HepG2 (cell line): ENCODE results near the gene KAT6B. TPM values are rescaled to one million over a fixed set of nuclear protein-coding genes. Genes with fewer than 3 reads are reported as not detected.

Source experiments
- ATAC-seq: fragments of 200-7000 bp; cut with Tn5 transposase; 3 replicates; pipeline ENCODE4 v1.9.1; 2020; ENCODE audit warnings: mild to moderate bottlenecking, moderate library complexity
- BruUV-seq: library from RNA; stranded (reverse); fragments of 400-500 nt; replicated peaks from 2 replicates; lab custom pipeline; 2021; lab: Mats Ljungman, UMichigan
- CTCF ChIA-PET: fragments of 300-600 bp; formaldehyde crosslinking; extraction: SDS; loops from one replicate; lab custom pipeline; 2021; ENCODE audit warnings: low total read pairs, inconsistent platforms, low intra/inter-chr PET ratio; lab: Yijun Ruan, JAX
- POLR2A ChIA-PET: fragments of 350-600 bp; sonication (Branson Sonifier 250); formaldehyde crosslinking; loops from one replicate; lab custom pipeline; 2020; ENCODE audit warnings: antibody characterized with exemption, inconsistent platforms; lab: Yijun Ruan, JAX
- DNase-seq: peaks from one replicate; pipeline ENCODE4 v3.0.0-alpha.2; 2015; ENCODE audit warnings: low spot score
- FAIRE-seq: peaks from 3 replicates; lab custom pipeline; 2011; peaks lifted over from hg19 to GRCh38; lab: Jason Lieb, UNC
- H2AFZ ChIP-seq: one replicate; pipeline ENCODE4 v1.6.1; 2011; ENCODE audit warnings: low read length, inconsistent platforms
- H3K27ac ChIP-seq: fragments of 300-600 bp; 3 replicates; pipeline ENCODE4 v1.8.0; 2011; ENCODE audit warnings: mixed run types, mild to moderate bottlenecking, mixed read lengths, low read length, inconsistent platforms; ENCODE audit not compliant: insufficient read depth; ENCODE audit errors: extremely low read length
- H3K27me3 ChIP-seq, 2 experiments: fragments of 200-600 bp in 1 of 2; 2 replicates in 1 of 2; 3 replicates in 1 of 2; pipeline versions ENCODE4 v1.6.0 to v1.8.0; 2011; ENCODE audit warnings: low read length in 2 of 2, mild to moderate bottlenecking in 2 of 2, moderate library complexity in 2 of 2, inconsistent platforms in 1 of 2; ENCODE audit not compliant: insufficient read depth in 2 of 2, control insufficient read depth in 1 of 2
- H3K36me3 ChIP-seq, 2 experiments: fragments of 200-600 bp in 1 of 2; replicated peaks in 1 of 2; 2 replicates in 1 of 2; 3 replicates in 1 of 2; pipeline versions ENCODE4 v1.5.1 to v1.8.0; 2011; ENCODE audit warnings: low read length in 2 of 2, inconsistent platforms in 1 of 2; ENCODE audit not compliant: insufficient read depth in 2 of 2, control insufficient read depth in 1 of 2
- H3K4me1 ChIP-seq: 2 replicates; pipeline ENCODE4 v1.5.1; 2012; ENCODE audit warnings: low read length, inconsistent platforms; ENCODE audit not compliant: insufficient read depth
- H3K4me2 ChIP-seq: 2 replicates; pipeline ENCODE4 v1.6.0; 2011; ENCODE audit warnings: low read depth, low read length, inconsistent platforms
- H3K4me3 ChIP-seq, 3 experiments: fragments of 200-600 bp in 1 of 3; sonication (generic), shearing (Covaris generic) in 1 of 3; replicated peaks in 1 of 3; 2 replicates each; pipeline ENCODE4 v1.5.1; 2011 to 2016; ENCODE audit warnings: low read length in 3 of 3, inconsistent platforms in 2 of 3, low read depth in 2 of 3, mild to moderate bottlenecking in 2 of 3, control low read depth in 1 of 3, mixed read lengths in 1 of 3; ENCODE audit not compliant: insufficient read depth in 1 of 3
- H3K79me2 ChIP-seq: one replicate; pipeline ENCODE4 v1.6.1; 2011; ENCODE audit warnings: low read length, inconsistent platforms; ENCODE audit not compliant: insufficient read depth
- H3K9ac ChIP-seq: 2 replicates; pipeline ENCODE4 v1.6.0; 2011; ENCODE audit warnings: mild to moderate bottlenecking, low read depth, low read length, inconsistent platforms; ENCODE audit not compliant: insufficient read depth
- H3K9me3 ChIP-seq: 2 replicates; pipeline ENCODE4 v1.5.1; 2012; ENCODE audit warnings: mild to moderate bottlenecking, low read length
- H4K20me1 ChIP-seq: 2 replicates; pipeline ENCODE4 v1.6.0; 2011; ENCODE audit warnings: inconsistent platforms, mild to moderate bottlenecking, low read length, moderate library complexity; ENCODE audit not compliant: insufficient read depth
- FOXM1 ChIP-seq: sonication (generic); formaldehyde crosslinking; IDR thresholded peaks from 2 replicates; pipeline ENCODE4 v1.5.0; 2020; ENCODE audit warnings: missing genetic modification reagents
- HNRNPK ChIP-seq: fragments of 200-400 bp; formaldehyde crosslinking; IDR thresholded peaks from 2 replicates; pipeline ENCODE4 v1.6.1; 2018; ENCODE audit warnings: low read length, low read depth, moderate library complexity, mild to moderate bottlenecking; ENCODE audit not compliant: poor library complexity, severe bottlenecking
- KLF12 ChIP-seq: sonication (generic); formaldehyde crosslinking; IDR thresholded peaks from 2 replicates; pipeline ENCODE4 v1.4.0; 2020; ENCODE audit warnings: missing genetic modification reagents, borderline replicate concordance
- MBD4 ChIP-seq: IDR thresholded peaks from 2 replicates; pipeline ENCODE4 v1.6.1; 2012; ENCODE audit warnings: low read length, inconsistent platforms, borderline replicate concordance
- POLR2G ChIP-seq: fragments of 200-400 bp; formaldehyde crosslinking; IDR thresholded peaks from 2 replicates; pipeline ENCODE4 v1.6.1; 2018; ENCODE audit warnings: mild to moderate bottlenecking, low read depth, low read length, moderate library complexity
- ZBTB34 ChIP-seq: sonication (generic); formaldehyde crosslinking; IDR thresholded peaks from 2 replicates; pipeline ENCODE4 v1.8.0; 2022; ENCODE audit warnings: mild to moderate bottlenecking, missing genetic modification reagents
- ZNF30 ChIP-seq: sonication (generic); formaldehyde crosslinking; IDR thresholded peaks from 2 replicates; pipeline ENCODE4 v1.5.0; 2020; ENCODE audit warnings: mild to moderate bottlenecking, missing genetic modification reagents
- ZNF687 ChIP-seq: sonication (generic); formaldehyde crosslinking; IDR thresholded peaks from 2 replicates; pipeline ENCODE4 v1.5.1; 2020; ENCODE audit warnings: mild to moderate bottlenecking, missing genetic modification reagents, moderate library complexity
- WGBS: methylation state at CpG from one replicate; pipeline ENCODE4 v1.1.6; 2017; ENCODE audit warnings: low lambda C conversion rate; 5-methylcytosine and 5-hydroxymethylcytosine counted together
- in situ Hi-C: cut with HindIII; loops from 2 replicates; pipeline ENCODE4 v1.10.0; 2017; ENCODE audit warnings: low pct_unique_long_range_greater_than_20kb; ENCODE audit not compliant: extremely low pct_ligation_motif_present
- intact Hi-C: fragments of 100-400 bp; cut with micrococcal nuclease; formaldehyde crosslinking; loops from one replicate; pipeline ENCODE4 v1.10.0; 2022; ENCODE audit not compliant: unreplicated experiment
- polyA plus RNA-seq, 8 experiments: library from polyadenylated mRNA; depleted of rRNA in 3 of 8; stranded (reverse) in 7 of 8; unstranded in 1 of 8; fragments of >200 nt; fragmentation: Illumina TruSeq in 4 of 8; extraction: Trizol in 4 of 8; gene quantifications; 2 replicates each; pipeline versions ENCODE4 v1.2.1 to v1.2.3, GENCODE V29; 2011 to 2016; ENCODE audit warnings: low read depth in 4 of 8, missing spikeins in 1 of 8, mixed read lengths in 1 of 8; ENCODE audit not compliant: insufficient read depth in 1 of 8
- total RNA-seq, 5 experiments: library from RNA; depleted of rRNA; stranded (reverse); fragments of >200 nt; fragmentation: Illumina TruSeq; extraction: Trizol; gene quantifications; 2 replicates each; pipeline ENCODE4 v1.2.3, GENCODE V29; 2016; ENCODE audit warnings: low read depth in 1 of 5

KAT6B gene
- total and polyA plus RNA-seq, 2 of the 13 experiments (the other 11 are each of a cell fraction or from before 2014, with no cell fraction given): 3.0 to 9.5 TPM

- Histone ChIP-seq H3K4me2 (peak overlapping the region; percentile 62), H3K4me1 (peaks cover 23% of the 10 kb centered on the region), H3K27ac (no peak overlapping the region), H3K27me3 (peaks cover 0 to 31% of the 10 kb centered on the region in 2 experiments; a peak in 2 of 5 replicates), H3K79me2 (no peaks in the 10 kb centered on the region), H3K9ac (no peak overlapping the region), H3K4me3 (peak overlapping the region in 1 of 3 experiments; percentile 53; a peak in 2 of 6 replicates), H3K36me3 (no peaks in the 10 kb centered on the region), H3K9me3 (no peaks in the 10 kb centered on the region), H4K20me1 (no peaks in the 10 kb centered on the region), H2AFZ (no peak overlapping the region)
- ChIA-PET CTCF (no interaction called here), POLR2A (no interaction called here)
- no TSS peak for BruUV-seq
- DNase-seq (no peak), ATAC-seq (peak; percentile 41), FAIRE-seq (no peak)
- WGBS: 25% methylated on average over 10 of the region's 11 CpGs
- in situ Hi-C loops: no loop called here
- intact Hi-C loops: no loop called here
- TF ChIP-seq HNRNPK (no peak), POLR2G (no peak), ZNF30 (CRISPR knock-in tag) (no peak), ZNF687 (CRISPR knock-in tag) (0 out of 2 replicates have a peak, but pooled peaks have one; percentile 8), FOXM1 (CRISPR knock-in tag) (no peak), ZBTB34 (no peak), MBD4 (no peak), KLF12 (CRISPR knock-in tag) (no peak)
Observed at GRCh38 chr10:75070476-75070875, 244.1 kb downstream of the KAT6B start.
